Parathyroid adenoma (tissue), 2 donors: ENCODE results near the gene SLC8B1.

Experiments
- H2AFZ ChIP-seq: fragments of 300-600 bp; sonication (generic); one replicate; pipeline ENCODE4 v1.7.0; 2017; ENCODE audit warnings: antibody characterized with exemption, mild to moderate bottlenecking
- H3K27ac ChIP-seq: fragments of 300-600 bp; sonication (generic); one replicate; pipeline ENCODE4 v1.7.0; 2017
- H3K27me3 ChIP-seq: fragments of 300-600 bp; sonication (generic); one replicate; pipeline ENCODE4 v1.7.0; 2017; ENCODE audit warnings: low read length; ENCODE audit not compliant: control insufficient read depth, insufficient read depth
- H3K36me3 ChIP-seq: fragments of 300-600 bp; sonication (generic); one replicate; pipeline ENCODE4 v1.7.0; 2017; ENCODE audit warnings: low read length; ENCODE audit not compliant: control insufficient read depth, insufficient read depth
- H3K4me1 ChIP-seq: fragments of 300-600 bp; sonication (generic); one replicate; pipeline ENCODE4 v1.7.0; 2017; ENCODE audit warnings: control low read depth
- H3K4me2 ChIP-seq: fragments of 300-600 bp; sonication (generic); one replicate; pipeline ENCODE4 v1.7.0; 2017; ENCODE audit warnings: low read length
- H3K4me3 ChIP-seq: fragments of 300-600 bp; sonication (generic); one replicate; pipeline ENCODE4 v1.7.0; 2017; ENCODE audit warnings: low read depth, low read length
- H3K79me2 ChIP-seq: fragments of 300-600 bp; sonication (generic); one replicate; pipeline ENCODE4 v1.7.0; 2017; ENCODE audit warnings: control low read depth
- H3K9ac ChIP-seq: fragments of 300-600 bp; sonication (generic); one replicate; pipeline ENCODE4 v1.7.0; 2017; ENCODE audit warnings: mild to moderate bottlenecking
- H3K9me3 ChIP-seq: fragments of 300-600 bp; sonication (generic); one replicate; pipeline ENCODE4 v1.7.0; 2017; ENCODE audit warnings: low read length; ENCODE audit not compliant: control insufficient read depth
- CTCF ChIP-seq: fragments of 300-600 bp; sonication (generic); IDR thresholded peaks from one replicate; pipeline ENCODE4 v1.7.0; 2017; ENCODE audit warnings: antibody characterized with exemption, mild to moderate bottlenecking
- donor health status: primary hyperparathyroidism.

The SLC8B1 gene

GRCh38 chr12:113271853-113272561, 62.9 kb downstream of the SLC8B1 start:
- Histone ChIP-seq H3K9ac (no peak overlapping the region), H3K4me3 (no peak overlapping the region), H3K36me3 (no peaks in the 10 kb centered on the region)

GRCh38 chr12:113271466-113271852, 63.5 kb downstream of the SLC8B1 start:
- no peak for TF ChIP-seq CTCF
- Histone ChIP-seq H3K79me2 (peaks cover 20% of the 10 kb centered on the region), H3K9ac (no peak overlapping the region), H3K4me1 (no peaks in the 10 kb centered on the region), H3K4me2 (no peak overlapping the region), H2AFZ (no peak overlapping the region), H3K9me3 (no peaks in the 10 kb centered on the region), H3K27ac (no peak overlapping the region), H3K36me3 (no peaks in the 10 kb centered on the region), H3K4me3 (no peak overlapping the region), H3K27me3 (no peaks in the 10 kb centered on the region)

More at GRCh38 chr12:113271853-113272561, 62.9 kb downstream of the SLC8B1 start:
- H3K9me3 ChIP-seq: no peaks in the 10 kb centered on the region
- H3K27me3 ChIP-seq: no peaks in the 10 kb centered on the region
- H3K27ac ChIP-seq: no peak overlapping the region
- TF ChIP-seq CTCF: no peak
- H2AFZ ChIP-seq: no peak overlapping the region
- no peaks in the 10 kb centered on the region for H3K4me1 ChIP-seq
- no peak overlapping the region for H3K4me2 ChIP-seq
- H3K79me2 ChIP-seq: peaks cover 20% of the 10 kb centered on the region

- Histone ChIP-seq H3K36me3 (no peaks in the 10 kb centered on the region), H3K9ac (no peak overlapping the region), H3K4me2 (no peak overlapping the region), H3K4me1 (no peaks in the 10 kb centered on the region), H3K79me2 (peaks cover 21% of the 10 kb centered on the region), H2AFZ (no peak overlapping the region), H3K27me3 (no peaks in the 10 kb centered on the region), H3K9me3 (no peaks in the 10 kb centered on the region), H3K27ac (no peak overlapping the region), H3K4me3 (no peak overlapping the region)
- TF ChIP-seq CTCF: no peak
Measured at GRCh38 chr12:113270709-113271009, 64.2 kb downstream of the SLC8B1 start.

GRCh38 chr12:113269257-113269943, 65.5 kb downstream of the SLC8B1 start:
- Histone ChIP-seq H2AFZ (no peak overlapping the region), H3K36me3 (no peaks in the 10 kb centered on the region), H3K4me2 (no peak overlapping the region), H3K27me3 (no peaks in the 10 kb centered on the region), H3K9me3 (no peaks in the 10 kb centered on the region), H3K4me1 (no peaks in the 10 kb centered on the region), H3K79me2 (peaks cover 22% of the 10 kb centered on the region), H3K27ac (no peak overlapping the region), H3K4me3 (no peak overlapping the region), H3K9ac (no peak overlapping the region)
- TF ChIP-seq CTCF: no peak

- no peak overlapping the region for H3K9ac ChIP-seq
- TF ChIP-seq CTCF: no peak
- no peaks in the 10 kb centered on the region for H3K36me3 ChIP-seq
- H3K9me3 ChIP-seq: no peaks in the 10 kb centered on the region
- no peak overlapping the region for H3K4me2 ChIP-seq
- no peak overlapping the region for H3K4me3 ChIP-seq
- H2AFZ ChIP-seq: no peak overlapping the region
- H3K79me2 ChIP-seq: peaks cover 20% of the 10 kb centered on the region
- no peaks in the 10 kb centered on the region for H3K4me1 ChIP-seq
- H3K27me3 ChIP-seq: no peaks in the 10 kb centered on the region
- H3K27ac ChIP-seq: no peak overlapping the region
Measured at GRCh38 chr12:113268621-113269020, 66.3 kb downstream of the SLC8B1 start.
